T1000 (cell line): ENCODE results near the gene LCNL1.
A peak's percentile ranks its signal among the peaks of the same experiment; 100 is the strongest.
"Not testable (repeated sequence)": the region's sequence is repeated elsewhere in the genome, so short reads cannot be mapped to it uniquely, and the experiment has no call there.

Experiments
- DNase-seq: peaks from one replicate; lab custom pipeline; 2025; ENCODE audit warnings: mixed read lengths; lab: John Stamatoyannopoulos, UW

The LCNL1 gene

DNA sequence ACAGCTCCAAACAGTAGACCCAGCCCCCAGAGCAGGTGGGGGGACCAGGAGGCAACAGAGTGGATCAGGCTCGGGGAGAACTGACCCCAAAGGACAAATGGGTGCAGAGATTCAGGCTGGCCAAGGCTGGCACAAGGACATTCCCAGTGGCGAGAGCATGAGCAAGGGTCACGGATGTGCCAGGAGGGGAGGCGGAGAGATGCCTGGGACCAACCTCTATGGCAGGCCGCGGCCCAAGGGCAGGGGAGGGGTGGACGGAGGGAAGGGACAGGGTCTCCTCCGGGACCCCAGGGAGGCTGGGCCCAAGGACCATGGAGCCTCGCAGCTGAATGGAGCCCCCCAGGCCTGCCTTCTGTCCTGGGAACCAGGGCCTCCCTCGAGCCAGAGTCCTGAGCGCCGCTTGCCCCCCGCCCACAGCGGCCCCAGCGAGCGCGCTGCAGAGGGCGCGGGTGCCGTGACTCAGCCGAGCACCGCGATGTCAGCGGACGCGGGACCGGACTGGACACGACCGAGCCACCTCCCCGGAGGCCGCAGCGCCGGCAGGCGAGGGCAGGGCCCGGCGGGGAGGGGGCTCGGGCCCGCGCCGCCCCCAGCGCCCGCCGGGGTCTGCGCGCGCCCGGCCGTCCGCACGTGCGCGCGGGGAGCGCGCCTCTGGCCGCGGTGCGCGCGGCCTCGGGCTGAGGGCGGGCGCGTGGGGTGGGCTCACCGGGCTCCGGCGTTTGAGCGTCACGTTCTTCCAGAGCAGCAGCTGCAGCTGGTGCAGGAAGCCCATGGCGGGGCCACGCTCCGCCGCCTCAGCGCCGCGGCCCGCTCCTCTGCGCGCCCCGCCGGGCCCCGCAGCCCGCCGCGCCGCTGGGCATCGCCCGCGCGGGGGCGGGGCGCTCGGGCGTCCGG, 44.8 kb downstream of the LCNL1 start, which contains the start of gene ABCA2:
TSS of gene ABCA2 (minus strand) at position 869 of the 894 bp plus-strand sequence. CDS start at position 772, 97 bp downstream.
- no peak for DNase-seq

GRCh38 chr9:137028263-137029057, 45.7 kb downstream of the LCNL1 start:
- peak; percentile 15 for DNase-seq

DNA sequence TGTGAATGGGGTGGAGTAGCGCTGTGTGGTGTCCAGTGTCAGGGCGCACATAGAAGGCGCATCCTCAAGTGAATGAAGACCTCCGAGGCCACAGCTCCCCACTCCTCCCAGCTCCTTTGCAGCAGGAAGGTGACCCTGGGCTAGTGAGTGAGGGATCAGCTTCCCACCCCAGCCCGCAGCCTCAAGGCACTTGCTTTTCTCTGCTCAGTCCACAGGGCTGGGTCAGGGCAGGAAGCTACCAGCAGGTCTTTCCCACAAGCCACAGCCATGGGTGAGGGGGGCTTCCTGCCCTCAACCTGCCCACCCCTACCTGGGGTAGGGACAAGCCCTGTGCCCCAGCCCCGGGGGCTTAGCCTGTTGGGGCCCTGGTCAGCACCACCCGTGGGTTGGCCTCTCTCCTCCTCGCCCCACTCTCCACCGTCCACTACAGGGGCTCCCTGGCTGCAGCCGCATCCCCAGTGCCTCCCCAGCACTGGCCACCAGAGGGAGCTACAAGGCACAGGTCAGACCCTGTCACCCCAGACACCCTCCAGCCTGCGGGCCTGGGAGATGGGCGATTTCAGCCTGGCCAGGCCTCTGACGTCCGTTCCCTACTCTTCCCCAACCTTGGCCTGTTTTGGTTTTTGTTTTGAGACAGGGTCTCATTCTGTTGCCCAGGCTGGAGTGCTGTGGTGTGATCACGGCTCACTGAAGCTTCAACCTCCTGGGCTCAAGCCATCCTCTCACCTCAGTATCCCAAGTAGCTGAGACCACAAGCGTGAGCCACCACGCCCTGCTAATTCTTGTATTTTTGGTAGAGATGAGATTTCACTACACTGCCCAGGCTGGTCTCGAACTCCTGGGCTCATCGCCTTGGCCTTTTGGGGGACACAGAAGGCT, 46.5 kb downstream of the LCNL1 start:
- DNase-seq = peak; percentile 49

GRCh38 chr9:137030006-137030405, 47.2 kb downstream of the LCNL1 start:
- no peak for DNase-seq

- no peak for DNase-seq
Measured at GRCh38 chr9:137030538-137031527, 48.0 kb downstream of the LCNL1 start.

GRCh38 chr9:137031904-137032640, 49.3 kb downstream of the LCNL1 start, which contains the start of gene FUT7:
FUT7 (minus strand) TSS chr9:137032088; CDS start chr9:137031991, 97 bp downstream.
- no peak for DNase-seq

DNA sequence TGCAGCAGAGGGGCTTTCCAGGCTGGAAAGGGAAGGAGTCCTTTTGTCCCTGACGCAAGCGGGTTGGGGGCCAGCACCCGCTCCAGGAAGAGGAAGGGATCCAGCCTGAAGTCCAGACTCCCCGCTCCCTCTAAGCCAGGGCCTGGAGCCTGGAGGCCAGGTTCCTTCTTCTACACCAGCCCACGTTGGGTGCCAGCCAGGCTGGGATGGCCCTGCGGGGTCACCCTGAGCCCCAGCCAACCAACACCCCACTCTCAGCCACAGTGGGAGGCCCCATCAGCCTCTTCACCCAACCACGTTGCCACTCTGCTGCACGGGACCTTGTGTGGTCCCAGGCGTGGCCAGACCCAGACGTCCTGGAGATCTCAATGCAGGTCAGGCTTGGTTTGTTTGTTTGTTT, 50.1 kb downstream of the LCNL1 start:
- DNase-seq = no peak

GRCh38 chr9:137033481-137033880, 50.7 kb downstream of the LCNL1 start:
- DNase-seq = not testable (repeated sequence)

DNA sequence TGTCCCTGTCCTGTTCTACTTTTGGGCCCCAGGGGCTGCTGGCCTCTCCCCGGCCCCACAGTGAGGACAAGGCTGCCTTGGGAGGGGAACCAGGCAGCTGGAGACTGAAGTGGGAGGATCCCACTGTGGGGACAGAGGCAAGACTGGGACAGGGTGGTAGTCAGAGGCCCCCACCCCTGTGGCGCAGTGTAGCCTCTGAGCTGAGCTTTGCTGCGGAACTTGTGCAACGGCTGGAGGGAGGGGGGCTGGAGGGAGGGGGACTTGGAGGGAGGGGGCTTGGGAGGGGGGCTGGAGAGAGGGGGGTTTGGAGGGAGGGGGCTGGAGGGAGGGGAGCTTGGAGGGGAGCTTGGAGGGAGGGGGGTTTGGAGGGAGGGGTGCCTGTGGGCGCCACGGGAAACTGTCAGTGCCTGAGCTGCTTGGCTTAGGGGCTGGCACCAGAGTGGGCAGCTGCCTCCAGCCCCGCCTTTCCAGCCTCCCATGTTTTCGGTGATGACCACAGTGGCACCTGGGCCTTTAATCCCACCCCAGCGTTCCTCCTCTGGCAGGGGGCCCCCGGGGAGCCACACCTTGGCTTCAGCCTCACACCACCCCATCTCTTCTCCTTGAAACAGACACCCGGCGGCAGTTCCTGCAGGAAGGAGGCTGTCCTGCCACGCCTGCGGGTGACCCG, 51.4 kb downstream of the LCNL1 start:
- DNase-seq = no peak

DNA sequence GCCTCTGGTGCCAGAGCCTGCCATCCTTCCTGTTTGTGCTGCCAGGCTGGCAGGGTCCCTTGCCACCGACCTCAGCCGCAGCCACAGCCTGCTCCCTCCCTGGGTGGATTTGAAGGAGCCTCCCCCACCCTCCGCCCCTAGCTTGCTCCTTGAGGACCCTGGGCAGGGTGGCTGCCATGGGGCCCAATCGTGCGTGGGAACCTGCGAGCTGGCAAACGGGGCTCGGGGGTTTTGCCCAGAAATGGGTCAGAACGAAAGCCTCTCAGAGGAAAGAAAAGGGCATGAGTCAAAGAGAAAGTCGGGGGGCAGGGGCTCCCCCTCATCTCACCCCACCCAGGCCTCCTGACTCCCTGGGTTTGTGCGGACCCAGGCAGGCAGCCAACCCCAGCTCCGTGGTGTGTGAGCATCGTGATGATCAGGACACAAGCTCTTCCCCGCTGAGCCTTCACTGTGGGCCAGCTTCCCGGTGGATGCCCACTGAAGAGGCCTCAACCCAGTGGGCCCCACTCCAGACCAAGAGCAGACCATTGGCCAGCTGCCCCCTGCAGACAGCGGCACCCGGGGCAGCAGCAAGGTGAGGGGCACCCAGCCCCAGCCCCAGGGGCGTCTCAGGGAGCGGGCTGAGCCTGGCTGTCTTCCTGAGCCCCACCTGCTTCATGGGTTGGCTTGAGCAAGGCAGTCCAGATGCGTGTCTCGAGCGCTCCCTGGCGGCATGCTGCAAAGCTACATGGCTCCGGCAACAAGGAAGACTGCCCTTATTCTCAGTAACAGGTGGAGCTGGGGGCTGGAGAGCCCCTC, 52.1 kb downstream of the LCNL1 start:
- peak; percentile 32 for DNase-seq
